Gastroesophageal sphincter (tissue), 3 donors: ENCODE measurements around the gene UBE2F.

ENCODE experiments used
- CTCF ChIP-seq, 4 experiments: fragments of 200-600 bp in 2 of 4; fragments of 450-650 bp in 2 of 4; sonication (generic) in 1 of 4; IDR thresholded peaks; one replicate each; pipeline ENCODE4 v1.5.1; 2017 to 2019; ENCODE audit warnings: antibody characterized with exemption in 4 of 4, mild to moderate bottlenecking in 2 of 4, moderate library complexity in 2 of 4
- POLR2AphosphoS5 ChIP-seq: sonication (generic); formaldehyde crosslinking; IDR thresholded peaks from one replicate; pipeline ENCODE4 v1.6.1; 2017; ENCODE audit warnings: antibody characterized with exemption

GRCh38 chr2:237932731-237933131, 34.1 kb upstream of the UBE2F start:
- no peak for TF ChIP-seq POLR2AphosphoS5
- TF ChIP-seq CTCF (IDR thresholded peaks at IDR 0.05): no peak
